H1 (cell line): ENCODE results near the gene SORBS1. TPM values are rescaled to one million over a fixed set of nuclear protein-coding genes. Genes with fewer than 3 reads are reported as not detected.

Source experiments
- CTCF ChIA-PET: fragments of 300-600 bp; sonication (Branson Sonifier 250); formaldehyde crosslinking; loops from one replicate; lab custom pipeline; 2021; ENCODE audit not compliant: partially characterized antibody; lab: Charles Lee
- POLR2A ChIA-PET: fragments of 300-600 bp; sonication (Branson Sonifier 250); formaldehyde crosslinking; loops from one replicate; lab custom pipeline; 2021; ENCODE audit warnings: inconsistent platforms; ENCODE audit not compliant: partially characterized antibody; lab: Charles Lee
- DNase-seq, 2 experiments: peaks; one replicate each; pipeline versions ENCODE4 v3.0.0 to v3.0.0-alpha.2; 2010 to 2022; ENCODE audit warnings: low spot score in 2 of 2, low read depth in 1 of 2, mixed read lengths in 1 of 2
- FAIRE-seq: peaks from 2 replicates; lab custom pipeline; 2011; peaks lifted over from hg19 to GRCh38; lab: Jason Lieb, UNC
- H2AFZ ChIP-seq: 2 replicates; pipeline ENCODE4 v1.8.1; 2012; ENCODE audit warnings: low read length, inconsistent platforms
- H2AK5ac ChIP-seq: 2 replicates; pipeline ENCODE4 v1.6.1; 2013; ENCODE audit warnings: low read depth, low read length
- H2BK120ac ChIP-seq: replicated peaks from 2 replicates; pipeline ENCODE3; 2013; ENCODE audit warnings: low read depth, low read length, inconsistent platforms
- H2BK12ac ChIP-seq: 2 replicates; pipeline ENCODE4 v1.6.1; 2013; ENCODE audit warnings: low read depth, low read length
- H2BK15ac ChIP-seq: 2 replicates; pipeline ENCODE4 v1.6.1; 2013; ENCODE audit warnings: low read length
- H2BK20ac ChIP-seq: 2 replicates; pipeline ENCODE4 v1.6.1; 2013; ENCODE audit warnings: low read length
- H2BK5ac ChIP-seq: 2 replicates; pipeline ENCODE4 v1.6.1; 2013; ENCODE audit warnings: low read depth, low read length
- H3K14ac ChIP-seq: 2 replicates; pipeline ENCODE4 v1.6.1; 2013; ENCODE audit warnings: inconsistent platforms; ENCODE audit not compliant: insufficient read length
- H3K18ac ChIP-seq: 2 replicates; pipeline ENCODE4 v1.6.1; 2013; ENCODE audit warnings: low read length; ENCODE audit errors: extremely low read depth
- H3K23ac ChIP-seq: 2 replicates; pipeline ENCODE4 v1.6.1; 2013; ENCODE audit warnings: inconsistent platforms; ENCODE audit not compliant: insufficient read length
- H3K23me2 ChIP-seq: 2 replicates; pipeline ENCODE4 v1.6.1; 2013; ENCODE audit warnings: low read depth, low read length
- H3K27ac ChIP-seq: 2 replicates; pipeline ENCODE4 v1.6.1; 2011; ENCODE audit warnings: low read depth, low read length, inconsistent platforms
- H3K27me3 ChIP-seq, 4 experiments: replicated peaks in 1 of 4; 1 replicate in 1 of 4; 2 replicates in 3 of 4; pipeline versions ENCODE4 v1.6.1 to v1.8.1; 2011 to 2013; ENCODE audit warnings: low read length in 3 of 4, mild to moderate bottlenecking in 3 of 4, inconsistent platforms in 2 of 4, mixed read lengths in 2 of 4, moderate library complexity in 1 of 4; ENCODE audit not compliant: control insufficient read depth in 3 of 4, insufficient read depth in 3 of 4; ENCODE audit errors: extremely low read depth in 1 of 4
- H3K36me3 ChIP-seq, 4 experiments: 2 replicates each; pipeline versions ENCODE4 v1.6.1 to v1.8.1; 2011 to 2013; ENCODE audit warnings: mild to moderate bottlenecking in 4 of 4, low read length in 3 of 4, moderate library complexity in 2 of 4, control low read depth in 1 of 4, inconsistent platforms in 1 of 4; ENCODE audit not compliant: insufficient read depth in 4 of 4, control insufficient read depth in 2 of 4
- H3K4ac ChIP-seq: replicated peaks from 2 replicates; pipeline ENCODE3; 2013; ENCODE audit warnings: low read length, low read depth, mixed read lengths, inconsistent platforms; ENCODE audit not compliant: insufficient read length
- H3K4me1 ChIP-seq, 4 experiments: replicated peaks in 1 of 4; 1 replicate in 1 of 4; 2 replicates in 3 of 4; pipeline versions ENCODE4 v1.6.1 to v1.8.1; 2011 to 2013; ENCODE audit warnings: low read length in 3 of 4, inconsistent platforms in 2 of 4, mixed read lengths in 1 of 4; ENCODE audit not compliant: insufficient read depth in 4 of 4, control insufficient read depth in 3 of 4
- H3K4me2 ChIP-seq, 2 experiments: 2 replicates each; pipeline versions ENCODE4 v1.6.1 to v1.8.1; 2011 to 2013; ENCODE audit warnings: low read depth in 2 of 2, low read length in 2 of 2, control low read depth in 1 of 2, inconsistent platforms in 1 of 2, mild to moderate bottlenecking in 1 of 2; ENCODE audit not compliant: insufficient read depth in 1 of 2
- H3K4me3 ChIP-seq, 4 experiments: fragments of 200-600, 300-600 bp in 1 of 4; sonication (generic), shearing (Covaris generic), sonication (Bioruptor Twin) in 1 of 4; 2 replicates each; pipeline versions ENCODE4 v1.5.1 to v1.8.1; 2011 to 2016; ENCODE audit warnings: low read length in 4 of 4, low read depth in 3 of 4, control low read depth in 2 of 4, inconsistent platforms in 2 of 4, mild to moderate bottlenecking in 2 of 4, mixed read lengths in 1 of 4, moderate library complexity in 1 of 4; ENCODE audit not compliant: insufficient read depth in 2 of 4; ENCODE audit errors: extremely low read depth in 1 of 4
- H3K56ac ChIP-seq: replicated peaks from 2 replicates; pipeline ENCODE3; 2013; ENCODE audit warnings: low read depth, mild to moderate bottlenecking, mixed read lengths, low read length, inconsistent platforms; ENCODE audit not compliant: insufficient read length
- H3K79me1 ChIP-seq: 2 replicates; pipeline ENCODE4 v1.6.1; 2013; ENCODE audit warnings: low read depth, low read length, control low read depth
- H3K79me2 ChIP-seq, 2 experiments: 2 replicates each; pipeline versions ENCODE4 v1.6.1 to v1.8.1; 2012 to 2013; ENCODE audit warnings: low read length in 2 of 2, mild to moderate bottlenecking in 2 of 2, inconsistent platforms in 1 of 2; ENCODE audit not compliant: insufficient read depth in 2 of 2, control insufficient read depth in 1 of 2
- H3K9ac ChIP-seq, 4 experiments: replicated peaks in 1 of 4; 1 replicate in 1 of 4; 2 replicates in 3 of 4; pipeline versions ENCODE4 v1.6.1 to v1.8.1; 2011 to 2013; ENCODE audit warnings: low read depth in 3 of 4, low read length in 3 of 4, control low read depth in 2 of 4, mild to moderate bottlenecking in 2 of 4, moderate library complexity in 2 of 4, inconsistent platforms in 1 of 4; ENCODE audit errors: extremely low read depth in 1 of 4
- H3K9me3 ChIP-seq, 2 experiments: 2 replicates each; pipeline versions ENCODE4 v1.6.1 to v1.8.1; 2012 to 2013; ENCODE audit warnings: mild to moderate bottlenecking in 2 of 2, moderate library complexity in 2 of 2, control low read depth in 1 of 2, inconsistent platforms in 1 of 2, low read depth in 1 of 2, low read length in 1 of 2, mixed read lengths in 1 of 2; ENCODE audit not compliant: insufficient read depth in 2 of 2
- H4K20me1 ChIP-seq, 2 experiments: replicated peaks in 1 of 2; 2 replicates each; pipeline versions ENCODE3 to v1.8.1; 2011 to 2013; ENCODE audit warnings: inconsistent platforms in 2 of 2, low read length in 2 of 2, mild to moderate bottlenecking in 1 of 2; ENCODE audit not compliant: insufficient read depth in 2 of 2, control insufficient read depth in 1 of 2
- H4K5ac ChIP-seq: 2 replicates; pipeline ENCODE4 v1.6.1; 2013; ENCODE audit warnings: low read length, low read depth, mixed read lengths, inconsistent platforms; ENCODE audit not compliant: insufficient read length
- H4K8ac ChIP-seq: 2 replicates; pipeline ENCODE4 v1.8.0; 2013; ENCODE audit warnings: mild to moderate bottlenecking, moderate library complexity, low read length, inconsistent platforms; ENCODE audit not compliant: insufficient read depth; ENCODE audit errors: extremely low read depth
- H4K91ac ChIP-seq: replicated peaks from 2 replicates; pipeline ENCODE3; 2013; ENCODE audit warnings: low read length, mixed read lengths, inconsistent platforms; ENCODE audit not compliant: insufficient read length
- HDAC2 ChIP-seq, 2 experiments: fragments of 300-600 bp in 1 of 2; sonication (generic) in 1 of 2; IDR thresholded peaks; 2 replicates each; pipeline ENCODE4 v1.6.1; 2011 to 2012; ENCODE audit warnings: low read depth in 2 of 2, low read length in 2 of 2, mild to moderate bottlenecking in 2 of 2, moderate library complexity in 2 of 2, borderline replicate concordance in 1 of 2, inconsistent platforms in 1 of 2
- RAD21 ChIP-seq, 2 experiments: IDR thresholded peaks in 1 of 2; conservative IDR thresholded peaks in 1 of 2; 2 replicates each; pipeline ENCODE4 v1.6.1; 2011; ENCODE audit warnings: low read depth in 2 of 2, low read length in 2 of 2, improper control_type of control experiment in 1 of 2, inconsistent platforms in 1 of 2, mild to moderate bottlenecking in 1 of 2, moderate library complexity in 1 of 2
- WGBS, 2 experiments: shearing (Covaris generic) in 1 of 2; methylation state at CpG; one replicate each; pipeline versions ENCODE4 v1.1.6 to v1.1.7; 2013 to 2015; ENCODE audit warnings: low lambda C conversion rate in 2 of 2, mixed read lengths in 2 of 2, inconsistent platforms in 1 of 2, low coverage in 1 of 2, missing lambda C conversion rate in 1 of 2; ENCODE audit not compliant: insufficient replicate concordance in 2 of 2, insufficient coverage in 1 of 2, insufficient read length in 1 of 2; ENCODE audit errors: extremely low coverage in 1 of 2, missing lambda C conversion rate in 1 of 2; 5-methylcytosine and 5-hydroxymethylcytosine counted together
- polyA plus RNA-seq, 7 experiments: library from polyadenylated mRNA; depleted of rRNA in 3 of 7; stranded (reverse) in 5 of 7; unstranded in 2 of 7; fragments of >200 nt in 5 of 7; fragments of 200-250 nt in 2 of 7; gene quantifications; 1 replicate in 5 of 7; 2 replicates in 1 of 7; 4 replicates in 1 of 7; pipeline versions ENCODE4 v1.2.1 to v1.2.3, GENCODE V29; 2011 to 2013; ENCODE audit warnings: missing spikeins in 2 of 7, mixed read lengths in 2 of 7
- total RNA-seq: library from RNA; stranded (reverse); fragmentation: NEBNext Ultra II Directional; extraction: Animal tissue kit (Norgen Biotek cat#: 25700); gene quantifications from 2 replicates; pipeline ENCODE4 v1.2.1, GENCODE V29; 2021

Gene SORBS1
- total and polyA plus RNA-seq, 2 of the 8 experiments (the other 6 are each of a cell fraction or from before 2014, with no cell fraction given) = 16.0 to 35.0 TPM

GRCh38 chr10:95600158-95600557, 39.0 kb upstream of the SORBS1 start:
- H4K20me1 ChIP-seq = no peaks in the 10 kb centered on the region
- no peak for FAIRE-seq
- no peak overlapping the region for H4K91ac ChIP-seq
- no peak overlapping the region for H3K4me2 ChIP-seq
- no peaks in the 10 kb centered on the region for H3K36me3 ChIP-seq
- H3K18ac ChIP-seq = no peak overlapping the region
- no peak overlapping the region; a peak in 1 of 7 replicates for H3K9ac ChIP-seq
- H3K4ac ChIP-seq = no peak overlapping the region
- no peak overlapping the region for H2BK120ac ChIP-seq
- H3K23me2 ChIP-seq = no peaks in the 10 kb centered on the region
- H3K23ac ChIP-seq = no peak overlapping the region
- WGBS, 2 experiments = 87% methylated on average over 4 of the region's 4 CpGs; no CpG with 5 or more reads in 1 of the 2 experiments
- no peaks in the 10 kb centered on the region for H3K27me3 ChIP-seq
- H4K8ac ChIP-seq = no peak overlapping the region
- no peak overlapping the region for H3K14ac ChIP-seq
- no peak overlapping the region for H4K5ac ChIP-seq
- no peaks in the 10 kb centered on the region for H3K79me1 ChIP-seq
- TF ChIP-seq RAD21 (IDR thresholded peaks at IDR 0.05 in 1 of 2, conservative IDR thresholded peaks at IDR 0.05 in 1 of 2; ENCODE audit: low read depth in 2 of 2, low read length in 2 of 2) (0 out of 4 replicates have a peak, but pooled peaks of 1 of the 2 experiments have one; percentile 2), HDAC2 (IDR thresholded peaks at IDR 0.05; ENCODE audit: borderline replicate concordance in 1 of 2, low read depth in 2 of 2, low read length in 2 of 2) (no peak)
- TF ChIP-seq, all 59 proteins: peak for 1
- no peaks in the 10 kb centered on the region for H3K79me2 ChIP-seq
- no peak overlapping the region for H2BK15ac ChIP-seq
- H3K4me1 ChIP-seq = peaks cover 0 to 3% (median 0%) of the 10 kb centered on the region in 4 experiments; a peak in 1 of 7 replicates
- CTCF ChIA-PET = interaction anchor here (0.6 to 8.7 kb wide), 31 partner anchors 9 to 356 kb away, joined by 3 to 304 read pairs (median 5); no protein-coding TSS in a partner anchor
- no peak overlapping the region for H3K4me3 ChIP-seq
- H2AK5ac ChIP-seq = no peak overlapping the region
- H2AFZ ChIP-seq = no peak overlapping the region
- H3K56ac ChIP-seq = no peak overlapping the region
- H2BK12ac ChIP-seq = no peak overlapping the region
- no peaks in the 10 kb centered on the region for H3K9me3 ChIP-seq
- POLR2A ChIA-PET = interaction anchor here (0.8 to 0.9 kb wide), 2 partner anchors 122 to 169 kb away, joined by 3 read pairs; no protein-coding TSS in a partner anchor
- H2BK5ac ChIP-seq = no peak overlapping the region
- no peak for DNase-seq
- H3K27ac ChIP-seq = no peak overlapping the region
- H2BK20ac ChIP-seq = no peak overlapping the region
